ENCODE data around the gene NKX6-1.

DNA sequence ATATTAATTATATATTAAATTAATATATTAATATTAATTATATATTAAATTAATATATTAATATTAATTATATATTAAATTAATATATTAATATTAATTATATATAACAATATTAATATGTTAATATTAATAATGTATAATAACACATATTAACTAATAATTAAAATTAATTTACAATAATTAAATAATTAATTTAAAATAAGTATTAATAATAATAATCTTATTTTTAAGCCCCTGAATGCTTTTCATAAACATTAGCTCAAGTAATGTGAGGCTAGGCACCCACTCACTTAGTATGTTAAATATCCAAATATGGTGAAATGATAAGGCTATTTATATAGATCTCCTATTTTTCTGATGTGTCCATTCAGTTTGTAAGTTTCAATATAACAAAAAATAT, 26.9 kb downstream of the NKX6-1 start:
- TF ChIP-seq POLR2A (IDR thresholded peaks at IDR 0.05): no peak
- TF ChIP-seq, protein P1, sequence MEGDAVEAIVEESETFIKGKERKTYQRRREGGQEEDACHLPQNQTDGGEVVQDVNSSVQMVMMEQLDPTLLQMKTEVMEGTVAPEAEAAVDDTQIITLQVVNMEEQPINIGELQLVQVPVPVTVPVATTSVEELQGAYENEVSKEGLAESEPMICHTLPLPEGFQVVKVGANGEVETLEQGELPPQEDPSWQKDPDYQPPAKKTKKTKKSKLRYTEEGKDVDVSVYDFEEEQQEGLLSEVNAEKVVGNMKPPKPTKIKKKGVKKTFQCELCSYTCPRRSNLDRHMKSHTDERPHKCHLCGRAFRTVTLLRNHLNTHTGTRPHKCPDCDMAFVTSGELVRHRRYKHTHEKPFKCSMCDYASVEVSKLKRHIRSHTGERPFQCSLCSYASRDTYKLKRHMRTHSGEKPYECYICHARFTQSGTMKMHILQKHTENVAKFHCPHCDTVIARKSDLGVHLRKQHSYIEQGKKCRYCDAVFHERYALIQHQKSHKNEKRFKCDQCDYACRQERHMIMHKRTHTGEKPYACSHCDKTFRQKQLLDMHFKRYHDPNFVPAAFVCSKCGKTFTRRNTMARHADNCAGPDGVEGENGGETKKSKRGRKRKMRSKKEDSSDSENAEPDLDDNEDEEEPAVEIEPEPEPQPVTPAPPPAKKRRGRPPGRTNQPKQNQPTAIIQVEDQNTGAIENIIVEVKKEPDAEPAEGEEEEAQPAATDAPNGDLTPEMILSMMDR (IDR thresholded peaks at IDR 0.05): no peak
